ENCODE data around the gene INAFM2. TPM values are rescaled to one million over a fixed set of nuclear protein-coding genes. Genes with fewer than 3 reads are reported as not detected.

The INAFM2 gene
- total and polyA plus RNA-seq, 2 experiments from 2014 or later: 18.1 to 32.7 TPM

DNA sequence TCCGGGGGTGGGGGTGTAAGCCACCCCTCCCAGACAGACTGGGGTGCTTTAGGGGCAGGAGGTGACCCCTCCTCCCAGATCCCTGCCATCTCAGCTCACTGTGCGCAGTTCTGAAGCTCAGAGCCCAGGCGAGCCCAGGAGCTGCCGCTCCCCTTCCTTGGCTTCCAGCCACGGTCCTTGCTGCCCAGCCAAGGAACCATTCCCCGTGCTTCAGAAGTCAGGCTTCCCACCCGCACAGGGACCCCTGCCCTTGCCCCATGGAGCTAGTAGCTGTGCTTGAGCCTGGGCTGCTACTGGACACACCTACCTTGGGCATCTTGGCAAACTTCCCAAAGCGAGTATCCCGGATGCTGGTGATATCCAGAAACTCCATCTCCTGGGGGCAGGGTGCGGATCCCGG is 20.5 kb upstream of the INAFM2 start:
- DNase-seq (ENCODE audit: low spot score) (no peak), ATAC-seq (no peak)
- Histone ChIP-seq H4K20me1 (replicated peaks; ENCODE audit: insufficient read depth) (no peaks in the 10 kb centered on the region), H3K27ac (ENCODE audit: low read depth) (no peak overlapping the region), H2AFZ (no peak overlapping the region), H3K4me3 (no peak overlapping the region), H3K79me2 (replicated peaks; ENCODE audit: insufficient read depth) (no peaks in the 10 kb centered on the region), H3F3A (replicated peaks; ENCODE audit: low read depth) (no peaks in the 10 kb centered on the region), H3K27me3 (ENCODE audit: insufficient read depth) (no peaks in the 10 kb centered on the region), H3K4me2 (no peak overlapping the region), H3K9me2 (ENCODE audit: insufficient read depth) (no peaks in the 10 kb centered on the region), H3K4me1 (ENCODE audit: insufficient read depth) (peaks cover 18% of the 10 kb centered on the region), H3K36me3 (ENCODE audit: insufficient read depth) (no peaks in the 10 kb centered on the region)
- H3K9me3 Mint-ChIP-seq: peaks cover 15% of the 10 kb centered on the region
- peaks cover 35% of the 10 kb centered on the region for H3K27me3 Mint-ChIP-seq (ENCODE audit: insufficient read depth, low read depth, poor library complexity)
- no peak overlapping the region for H3K27ac Mint-ChIP-seq
- no peak overlapping the region for H3K4me3 Mint-ChIP-seq
- peaks cover 28% of the 10 kb centered on the region for H3K4me1 Mint-ChIP-seq
- peaks cover 12% of the 10 kb centered on the region for H3K36me3 Mint-ChIP-seq (ENCODE audit: low read depth)
- TF ChIP-seq, protein P1, sequence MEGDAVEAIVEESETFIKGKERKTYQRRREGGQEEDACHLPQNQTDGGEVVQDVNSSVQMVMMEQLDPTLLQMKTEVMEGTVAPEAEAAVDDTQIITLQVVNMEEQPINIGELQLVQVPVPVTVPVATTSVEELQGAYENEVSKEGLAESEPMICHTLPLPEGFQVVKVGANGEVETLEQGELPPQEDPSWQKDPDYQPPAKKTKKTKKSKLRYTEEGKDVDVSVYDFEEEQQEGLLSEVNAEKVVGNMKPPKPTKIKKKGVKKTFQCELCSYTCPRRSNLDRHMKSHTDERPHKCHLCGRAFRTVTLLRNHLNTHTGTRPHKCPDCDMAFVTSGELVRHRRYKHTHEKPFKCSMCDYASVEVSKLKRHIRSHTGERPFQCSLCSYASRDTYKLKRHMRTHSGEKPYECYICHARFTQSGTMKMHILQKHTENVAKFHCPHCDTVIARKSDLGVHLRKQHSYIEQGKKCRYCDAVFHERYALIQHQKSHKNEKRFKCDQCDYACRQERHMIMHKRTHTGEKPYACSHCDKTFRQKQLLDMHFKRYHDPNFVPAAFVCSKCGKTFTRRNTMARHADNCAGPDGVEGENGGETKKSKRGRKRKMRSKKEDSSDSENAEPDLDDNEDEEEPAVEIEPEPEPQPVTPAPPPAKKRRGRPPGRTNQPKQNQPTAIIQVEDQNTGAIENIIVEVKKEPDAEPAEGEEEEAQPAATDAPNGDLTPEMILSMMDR (conservative IDR thresholded peaks at IDR 0.05; ENCODE audit: low read depth in 2 of 2): no peak
- TF ChIP-seq NANOG (IDR thresholded peaks at IDR 0.05; ENCODE audit: borderline replicate concordance): no peak
- TF ChIP-seq, protein P2, sequence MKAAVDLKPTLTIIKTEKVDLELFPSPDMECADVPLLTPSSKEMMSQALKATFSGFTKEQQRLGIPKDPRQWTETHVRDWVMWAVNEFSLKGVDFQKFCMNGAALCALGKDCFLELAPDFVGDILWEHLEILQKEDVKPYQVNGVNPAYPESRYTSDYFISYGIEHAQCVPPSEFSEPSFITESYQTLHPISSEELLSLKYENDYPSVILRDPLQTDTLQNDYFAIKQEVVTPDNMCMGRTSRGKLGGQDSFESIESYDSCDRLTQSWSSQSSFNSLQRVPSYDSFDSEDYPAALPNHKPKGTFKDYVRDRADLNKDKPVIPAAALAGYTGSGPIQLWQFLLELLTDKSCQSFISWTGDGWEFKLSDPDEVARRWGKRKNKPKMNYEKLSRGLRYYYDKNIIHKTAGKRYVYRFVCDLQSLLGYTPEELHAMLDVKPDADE (IDR thresholded peaks at IDR 0.05): no peak
- no peak for TF ChIP-seq ZNF331 (CRISPR knock-in tag; IDR thresholded peaks at IDR 0.05; ENCODE audit: low read depth)
- no peak for TF ChIP-seq EZH2phosphoT487 (IDR thresholded peaks at IDR 0.05; ENCODE audit: unreplicated experiment)
- no peak for TF ChIP-seq ZNF114 (CRISPR knock-in tag; IDR thresholded peaks at IDR 0.05)
- TF ChIP-seq POLR2AphosphoS5 (IDR thresholded peaks at IDR 0.05; ENCODE audit: low read depth): no peak
- no peak for TF ChIP-seq STAT1 (IDR thresholded peaks at IDR 0.05; ENCODE audit: unreplicated experiment)
- TF ChIP-seq EZH2 (IDR thresholded peaks at IDR 0.05; ENCODE audit: low read depth, unreplicated experiment): no peak
- TF ChIP-seq, protein P3, sequence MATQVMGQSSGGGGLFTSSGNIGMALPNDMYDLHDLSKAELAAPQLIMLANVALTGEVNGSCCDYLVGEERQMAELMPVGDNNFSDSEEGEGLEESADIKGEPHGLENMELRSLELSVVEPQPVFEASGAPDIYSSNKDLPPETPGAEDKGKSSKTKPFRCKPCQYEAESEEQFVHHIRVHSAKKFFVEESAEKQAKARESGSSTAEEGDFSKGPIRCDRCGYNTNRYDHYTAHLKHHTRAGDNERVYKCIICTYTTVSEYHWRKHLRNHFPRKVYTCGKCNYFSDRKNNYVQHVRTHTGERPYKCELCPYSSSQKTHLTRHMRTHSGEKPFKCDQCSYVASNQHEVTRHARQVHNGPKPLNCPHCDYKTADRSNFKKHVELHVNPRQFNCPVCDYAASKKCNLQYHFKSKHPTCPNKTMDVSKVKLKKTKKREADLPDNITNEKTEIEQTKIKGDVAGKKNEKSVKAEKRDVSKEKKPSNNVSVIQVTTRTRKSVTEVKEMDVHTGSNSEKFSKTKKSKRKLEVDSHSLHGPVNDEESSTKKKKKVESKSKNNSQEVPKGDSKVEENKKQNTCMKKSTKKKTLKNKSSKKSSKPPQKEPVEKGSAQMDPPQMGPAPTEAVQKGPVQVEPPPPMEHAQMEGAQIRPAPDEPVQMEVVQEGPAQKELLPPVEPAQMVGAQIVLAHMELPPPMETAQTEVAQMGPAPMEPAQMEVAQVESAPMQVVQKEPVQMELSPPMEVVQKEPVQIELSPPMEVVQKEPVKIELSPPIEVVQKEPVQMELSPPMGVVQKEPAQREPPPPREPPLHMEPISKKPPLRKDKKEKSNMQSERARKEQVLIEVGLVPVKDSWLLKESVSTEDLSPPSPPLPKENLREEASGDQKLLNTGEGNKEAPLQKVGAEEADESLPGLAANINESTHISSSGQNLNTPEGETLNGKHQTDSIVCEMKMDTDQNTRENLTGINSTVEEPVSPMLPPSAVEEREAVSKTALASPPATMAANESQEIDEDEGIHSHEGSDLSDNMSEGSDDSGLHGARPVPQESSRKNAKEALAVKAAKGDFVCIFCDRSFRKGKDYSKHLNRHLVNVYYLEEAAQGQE (IDR thresholded peaks at IDR 0.05; ENCODE audit: unreplicated experiment): no peak
- no peak for TF ChIP-seq CREB1 (CRISPR knock-in tag; IDR thresholded peaks at IDR 0.05; ENCODE audit: low read depth)
- no peak for TF ChIP-seq JUNB (IDR thresholded peaks at IDR 0.05; ENCODE audit: unreplicated experiment)
- TF ChIP-seq, protein P4, sequence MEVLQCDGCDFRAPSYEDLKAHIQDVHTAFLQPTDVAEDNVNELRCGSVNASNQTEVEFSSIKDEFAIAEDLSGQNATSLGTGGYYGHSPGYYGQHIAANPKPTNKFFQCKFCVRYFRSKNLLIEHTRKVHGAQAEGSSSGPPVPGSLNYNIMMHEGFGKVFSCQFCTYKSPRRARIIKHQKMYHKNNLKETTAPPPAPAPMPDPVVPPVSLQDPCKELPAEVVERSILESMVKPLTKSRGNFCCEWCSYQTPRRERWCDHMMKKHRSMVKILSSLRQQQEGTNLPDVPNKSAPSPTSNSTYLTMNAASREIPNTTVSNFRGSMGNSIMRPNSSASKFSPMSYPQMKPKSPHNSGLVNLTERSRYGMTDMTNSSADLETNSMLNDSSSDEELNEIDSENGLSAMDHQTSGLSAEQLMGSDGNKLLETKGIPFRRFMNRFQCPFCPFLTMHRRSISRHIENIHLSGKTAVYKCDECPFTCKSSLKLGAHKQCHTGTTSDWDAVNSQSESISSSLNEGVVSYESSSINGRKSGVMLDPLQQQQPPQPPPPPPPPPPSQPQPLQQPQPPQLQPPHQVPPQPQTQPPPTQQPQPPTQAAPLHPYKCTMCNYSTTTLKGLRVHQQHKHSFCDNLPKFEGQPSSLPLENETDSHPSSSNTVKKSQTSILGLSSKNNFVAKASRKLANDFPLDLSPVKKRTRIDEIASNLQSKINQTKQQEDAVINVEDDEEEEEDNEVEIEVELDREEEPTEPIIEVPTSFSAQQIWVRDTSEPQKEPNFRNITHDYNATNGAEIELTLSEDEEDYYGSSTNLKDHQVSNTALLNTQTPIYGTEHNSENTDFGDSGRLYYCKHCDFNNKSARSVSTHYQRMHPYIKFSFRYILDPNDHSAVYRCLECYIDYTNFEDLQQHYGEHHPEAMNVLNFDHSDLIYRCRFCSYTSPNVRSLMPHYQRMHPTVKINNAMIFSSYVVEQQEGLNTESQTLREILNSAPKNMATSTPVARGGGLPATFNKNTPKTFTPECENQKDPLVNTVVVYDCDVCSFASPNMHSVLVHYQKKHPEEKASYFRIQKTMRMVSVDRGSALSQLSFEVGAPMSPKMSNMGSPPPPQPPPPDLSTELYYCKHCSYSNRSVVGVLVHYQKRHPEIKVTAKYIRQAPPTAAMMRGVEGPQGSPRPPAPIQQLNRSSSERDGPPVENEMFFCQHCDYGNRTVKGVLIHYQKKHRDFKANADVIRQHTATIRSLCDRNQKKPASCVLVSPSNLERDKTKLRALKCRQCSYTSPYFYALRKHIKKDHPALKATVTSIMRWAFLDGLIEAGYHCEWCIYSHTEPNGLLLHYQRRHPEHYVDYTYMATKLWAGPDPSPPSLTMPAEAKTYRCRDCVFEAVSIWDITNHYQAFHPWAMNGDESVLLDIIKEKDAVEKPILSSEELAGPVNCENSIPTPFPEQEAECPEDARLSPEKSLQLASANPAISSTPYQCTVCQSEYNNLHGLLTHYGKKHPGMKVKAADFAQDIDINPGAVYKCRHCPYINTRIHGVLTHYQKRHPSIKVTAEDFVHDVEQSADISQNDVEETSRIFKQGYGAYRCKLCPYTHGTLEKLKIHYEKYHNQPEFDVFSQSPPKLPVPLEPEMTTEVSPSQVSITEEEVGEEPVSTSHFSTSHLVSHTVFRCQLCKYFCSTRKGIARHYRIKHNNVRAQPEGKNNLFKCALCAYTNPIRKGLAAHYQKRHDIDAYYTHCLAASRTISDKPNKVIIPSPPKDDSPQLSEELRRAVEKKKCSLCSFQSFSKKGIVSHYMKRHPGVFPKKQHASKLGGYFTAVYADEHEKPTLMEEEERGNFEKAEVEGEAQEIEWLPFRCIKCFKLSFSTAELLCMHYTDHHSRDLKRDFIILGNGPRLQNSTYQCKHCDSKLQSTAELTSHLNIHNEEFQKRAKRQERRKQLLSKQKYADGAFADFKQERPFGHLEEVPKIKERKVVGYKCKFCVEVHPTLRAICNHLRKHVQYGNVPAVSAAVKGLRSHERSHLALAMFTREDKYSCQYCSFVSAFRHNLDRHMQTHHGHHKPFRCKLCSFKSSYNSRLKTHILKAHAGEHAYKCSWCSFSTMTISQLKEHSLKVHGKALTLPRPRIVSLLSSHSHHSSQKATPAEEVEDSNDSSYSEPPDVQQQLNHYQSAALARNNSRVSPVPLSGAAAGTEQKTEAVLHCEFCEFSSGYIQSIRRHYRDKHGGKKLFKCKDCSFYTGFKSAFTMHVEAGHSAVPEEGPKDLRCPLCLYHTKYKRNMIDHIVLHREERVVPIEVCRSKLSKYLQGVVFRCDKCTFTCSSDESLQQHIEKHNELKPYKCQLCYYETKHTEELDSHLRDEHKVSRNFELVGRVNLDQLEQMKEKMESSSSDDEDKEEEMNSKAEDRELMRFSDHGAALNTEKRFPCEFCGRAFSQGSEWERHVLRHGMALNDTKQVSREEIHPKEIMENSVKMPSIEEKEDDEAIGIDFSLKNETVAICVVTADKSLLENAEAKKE (CRISPR knock-in tag; IDR thresholded peaks at IDR 0.05): no peak

Measured in GM23338 (cell line).